Spleen (tissue), 11 donors: ENCODE data around the gene RAB23. TPM values are rescaled to one million over a fixed set of nuclear protein-coding genes. Genes with fewer than 3 reads are reported as not detected.

ENCODE experiments used
- DNase-seq: peaks from one replicate; pipeline ENCODE4 v3.0.0-alpha.2; 2020
- H3K27ac ChIP-seq, 8 donors: fragments of 200-600 bp; sonication (generic) in 7 of 8; 1 replicate in 4 of 8; 2 replicates in 4 of 8; pipeline versions ENCODE4 v1.5.0 to v1.8.0; 2016 to 2021; ENCODE audit warnings: inconsistent platforms in 4 of 8, mild to moderate bottlenecking in 4 of 8, moderate library complexity in 1 of 8
- H3K27me3 ChIP-seq, 7 donors: fragments of 200-600 bp; sonication (generic) in 6 of 7; replicated peaks in 1 of 7; 1 replicate in 4 of 7; 2 replicates in 3 of 7; pipeline versions ENCODE4 v1.5.0 to v1.8.0; 2016 to 2021; ENCODE audit warnings: inconsistent platforms in 3 of 7, mild to moderate bottlenecking in 1 of 7
- H3K36me3 ChIP-seq, 6 donors: fragments of 200-600 bp; sonication (generic) in 5 of 6; 1 replicate in 4 of 6; 2 replicates in 2 of 6; pipeline versions ENCODE4 v1.5.0 to v1.8.0; 2016 to 2021; ENCODE audit warnings: inconsistent platforms in 2 of 6
- H3K4me1 ChIP-seq, 6 donors: fragments of 200-600 bp; sonication (generic) in 5 of 6; 1 replicate in 3 of 6; 2 replicates in 3 of 6; pipeline versions ENCODE4 v1.5.0 to v1.8.0; 2016 to 2021; ENCODE audit warnings: inconsistent platforms in 3 of 6
- H3K4me3 ChIP-seq, 8 donors: fragments of 200-600 bp; sonication (generic) in 7 of 8; 1 replicate in 4 of 8; 2 replicates in 4 of 8; pipeline versions ENCODE4 v1.5.0 to v1.8.0; 2016 to 2021; ENCODE audit warnings: inconsistent platforms in 4 of 8, mild to moderate bottlenecking in 4 of 8, moderate library complexity in 2 of 8
- H3K9me3 ChIP-seq, 8 donors: fragments of 200-600 bp; sonication (generic) in 7 of 8; 1 replicate in 4 of 8; 2 replicates in 4 of 8; pipeline versions ENCODE4 v1.5.0 to v1.8.0; 2016 to 2021; ENCODE audit warnings: inconsistent platforms in 4 of 8
- CTCF ChIP-seq, 11 experiments: fragments of 200-600 bp in 7 of 11; fragments of 450-650 bp in 4 of 11; sonication (generic) in 4 of 11; IDR thresholded peaks in 8 of 11; conservative IDR thresholded peaks in 3 of 11; 1 replicate in 7 of 11; 2 replicates in 4 of 11; pipeline versions ENCODE4 v1.4.0 to v1.8.0; 2016 to 2021; ENCODE audit warnings: antibody characterized with exemption in 11 of 11, inconsistent platforms in 4 of 11, mild to moderate bottlenecking in 1 of 11
- POLR2A ChIP-seq, 3 donors: fragments of 450-650 bp; IDR thresholded peaks; one replicate each; pipeline ENCODE4 v1.5.1; 2017; ENCODE audit warnings: antibody characterized with exemption in 3 of 3, mild to moderate bottlenecking in 1 of 3
- POLR2AphosphoS5 ChIP-seq, 3 donors: sonication (generic); formaldehyde crosslinking; IDR thresholded peaks; one replicate each; pipeline ENCODE4 v1.5.1; 2017; ENCODE audit warnings: antibody characterized with exemption in 3 of 3
- WGBS, 5 donors: extraction: QIAGEN DNeasy Blood & Tissue Kit in 3 of 5; methylation state at CpG; one replicate each; pipeline versions ENCODE4 v1.1.5 to v1.1.7; 2013 to 2018; 5-methylcytosine and 5-hydroxymethylcytosine counted together
- intact Hi-C: fragments of 100-400 bp; cut with DNase I; formaldehyde crosslinking; loops from one replicate; pipeline ENCODE4 v1.15.0; 2023; ENCODE audit warnings: low total_unique reads
- polyA plus RNA-seq, 3 donors: library from polyadenylated mRNA; stranded (reverse); fragments of 200-250 nt; gene quantifications; one replicate each; pipeline ENCODE4 v1.2.1, GENCODE V29; 2013
- total RNA-seq, 7 donors: library from RNA; depleted of rRNA in 3 of 7; stranded (reverse); fragments of >200 nt in 3 of 7; fragmentation: NEBNext Ultra II Directional in 4 of 7; extraction: Animal tissue kit (Norgen Biotek cat#: 25700) in 4 of 7; gene quantifications; one replicate each; pipeline versions ENCODE4 v1.1.0 to v1.2.1, GENCODE V29; 2016 to 2021
- donor health status: healthy with polysubstance abuse.
- donor health status: DM: no; HTN: no; CAD: no; lungs with moderate emphysema.
- donor health status: DM: no; HTN: no; CAD: no.
- donor health status: Bipolar disorder and iron deficiency.
- donor health status: healthy.
- donor health status: DM: no; HTN: no; CAD: no.
- donor health status: DM: yes; HTN: yes; CAD: no.

The RAB23 gene
- total and polyA plus RNA-seq, 10 donors: 0.89 to 3.9 (median 2.1) TPM

DNA sequence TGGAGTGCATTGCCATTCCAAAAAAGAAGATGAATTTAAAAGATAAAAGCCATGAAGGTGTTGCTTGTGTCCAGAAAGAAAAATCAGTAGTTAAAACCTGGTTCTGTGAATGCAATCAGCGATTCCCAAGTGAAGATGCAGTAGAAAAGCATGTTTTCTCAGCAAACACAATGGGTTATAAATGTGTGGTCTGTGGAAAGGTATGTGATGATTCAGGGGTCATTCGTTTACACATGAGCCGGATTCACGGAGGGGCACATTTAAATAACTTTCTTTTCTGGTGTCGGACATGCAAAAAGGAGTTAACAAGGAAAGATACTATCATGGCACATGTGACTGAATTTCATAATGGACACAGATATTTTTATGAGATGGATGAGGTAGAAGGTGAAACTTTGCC, 74.7 kb downstream of the RAB23 start:
- Histone ChIP-seq H3K4me1 (no peaks in the 10 kb centered on the region), H3K36me3 (peaks cover under 1 to 97% (median 42%) of the 10 kb centered on the region in 6 donors), H3K9me3 (no peaks in the 10 kb centered on the region), H3K27me3 (no peaks in the 10 kb centered on the region), H3K4me3 (no peak overlapping the region), H3K27ac (no peak overlapping the region)
- no peak for DNase-seq
- TF ChIP-seq CTCF (IDR thresholded peaks at IDR 0.05 in 8 of 11, conservative IDR thresholded peaks at IDR 0.05 in 3 of 11) (no peak), POLR2A (IDR thresholded peaks at IDR 0.05) (no peak), POLR2AphosphoS5 (IDR thresholded peaks at IDR 0.05) (no peak)
- intact Hi-C loops: no loop called here
- 93 to 99% (median 97%) methylated on average over 5 of the region's 5 CpGs for WGBS, 5 donors

GRCh38 chr6:57143690-57144089, 78.4 kb downstream of the RAB23 start:
- Histone ChIP-seq H3K27ac (no peak overlapping the region), H3K27me3 (no peaks in the 10 kb centered on the region), H3K9me3 (no peaks in the 10 kb centered on the region), H3K4me1 (no peaks in the 10 kb centered on the region), H3K4me3 (no peak overlapping the region), H3K36me3 (peaks cover 7 to 86% (median 42%) of the 10 kb centered on the region in 6 donors)
- intact Hi-C loops: loop anchor here (2.0 kb wide), 1 partner anchor 17 kb away; no protein-coding TSS in a partner anchor
- no peak for DNase-seq
- no peak for TF ChIP-seq POLR2AphosphoS5 (IDR thresholded peaks at IDR 0.05)
- TF ChIP-seq CTCF (IDR thresholded peaks at IDR 0.05 in 8 of 11, conservative IDR thresholded peaks at IDR 0.05 in 3 of 11): no peak
- TF ChIP-seq POLR2A (IDR thresholded peaks at IDR 0.05): no peak
- WGBS, 5 donors: 92 to 100% (median 98%) methylated on average over 1 of the region's 1 CpG

- H3K4me3 ChIP-seq: no peak overlapping the region
- H3K27ac ChIP-seq: no peak overlapping the region
- no peaks in the 10 kb centered on the region for H3K27me3 ChIP-seq
- 81 to 100% (median 95%) methylated on average over 1 of the region's 1 CpG for WGBS, 5 donors
- no peaks in the 10 kb centered on the region for H3K9me3 ChIP-seq
- H3K36me3 ChIP-seq: peaks cover 7 to 83% (median 34%) of the 10 kb centered on the region in 6 donors
- intact Hi-C loops: loop anchor here (2.0 kb wide), 1 partner anchor 15 kb away; no protein-coding TSS in a partner anchor
- DNase-seq: no peak
- TF ChIP-seq POLR2AphosphoS5 (IDR thresholded peaks at IDR 0.05) (no peak), POLR2A (IDR thresholded peaks at IDR 0.05) (no peak), CTCF (IDR thresholded peaks at IDR 0.05 in 8 of 11, conservative IDR thresholded peaks at IDR 0.05 in 3 of 11) (no peak)
- no peaks in the 10 kb centered on the region for H3K4me1 ChIP-seq
These were observed 80.0 kb downstream of the RAB23 start for GRCh38 chr6:57142178-57142525.

GRCh38 chr6:57141451-57142177, 80.5 kb downstream of the RAB23 start:
- H3K27ac ChIP-seq: no peak overlapping the region
- no peaks in the 10 kb centered on the region for H3K27me3 ChIP-seq
- no peak overlapping the region for H3K4me3 ChIP-seq
- WGBS, 5 donors: 96 to 100% (median 98%) methylated on average over 4 of the region's 4 CpGs
- H3K9me3 ChIP-seq: no peaks in the 10 kb centered on the region
- peaks cover 7 to 83% (median 30%) of the 10 kb centered on the region in 6 donors for H3K36me3 ChIP-seq
- no peak for DNase-seq
- intact Hi-C loops: loop anchor here (2.0 kb wide), 1 partner anchor 15 kb away; no protein-coding TSS in a partner anchor
- no peak for TF ChIP-seq POLR2AphosphoS5 (IDR thresholded peaks at IDR 0.05)
- TF ChIP-seq CTCF (IDR thresholded peaks at IDR 0.05 in 8 of 11, conservative IDR thresholded peaks at IDR 0.05 in 3 of 11): no peak
- no peak for TF ChIP-seq POLR2A (IDR thresholded peaks at IDR 0.05)
- H3K4me1 ChIP-seq: no peaks in the 10 kb centered on the region
